ENCODE measurements around the gene TMEM134. TPM values are rescaled to one million over a fixed set of nuclear protein-coding genes. Genes with fewer than 3 reads are reported as not detected.
A peak's percentile ranks its signal among the peaks of the same experiment; 100 is the strongest.

TMEM134 gene
- total RNA-seq, 1 experiment from 2014 or later: 7.6 TPM

DNA sequence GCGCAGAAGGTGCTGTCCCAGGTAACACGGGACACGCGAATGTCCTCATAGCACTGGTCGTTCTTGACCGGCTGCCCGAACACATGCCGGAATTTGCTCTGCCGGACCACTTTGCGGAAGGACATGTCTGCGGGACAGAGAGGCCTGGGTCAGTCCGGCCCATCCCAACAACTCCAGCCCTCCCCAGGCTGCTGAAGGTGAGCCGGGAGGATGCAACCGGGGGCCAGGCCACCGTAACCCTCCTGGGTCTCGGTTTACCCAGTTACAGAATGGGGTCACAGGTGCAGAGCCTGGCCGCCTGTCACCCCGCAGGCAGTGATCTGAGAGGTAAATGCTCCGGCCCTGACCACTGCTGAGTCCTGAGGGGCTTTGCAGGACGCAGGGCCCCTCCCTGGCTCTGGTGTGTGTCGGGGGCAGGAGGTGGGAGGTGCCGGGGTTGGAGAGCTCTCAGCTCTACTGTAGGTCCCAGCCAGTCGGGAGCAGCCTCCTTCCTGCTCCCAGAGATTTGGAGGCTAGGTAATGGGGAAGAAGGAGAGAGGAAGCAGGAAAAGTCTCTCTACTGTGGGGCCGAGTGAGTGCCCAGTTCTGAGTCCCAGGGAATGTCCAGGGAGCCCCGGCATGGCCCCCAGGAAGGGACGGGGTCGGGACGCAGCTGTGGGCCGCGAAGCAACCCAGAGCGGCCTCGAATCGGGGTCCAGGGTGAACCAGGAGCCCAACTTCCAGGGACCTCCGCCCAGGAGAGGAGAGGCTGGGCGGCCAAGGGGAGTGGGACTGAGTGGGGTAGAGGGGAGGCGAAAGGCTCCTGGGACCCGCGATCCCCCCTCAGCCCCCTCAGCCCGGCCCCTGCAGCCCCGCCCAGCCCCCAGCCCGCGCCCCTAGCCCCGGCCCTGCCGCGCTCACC lies 26.3 kb downstream of the TMEM134 start:
- Histone ChIP-seq H3K4me3 (peak overlapping the region; percentile 71), H3K27ac (peak overlapping the region; percentile 33; the same call in 1 of the 2 replicates), H3K36me3 (no peaks in the 10 kb centered on the region), H3K27me3 (no peaks in the 10 kb centered on the region), H3K4me1 (peaks cover 6% of the 10 kb centered on the region; the same call in 1 of the 2 replicates), H3K9me3 (replicated peaks) (no peaks in the 10 kb centered on the region)
- no peak for DNase-seq

DNA sequence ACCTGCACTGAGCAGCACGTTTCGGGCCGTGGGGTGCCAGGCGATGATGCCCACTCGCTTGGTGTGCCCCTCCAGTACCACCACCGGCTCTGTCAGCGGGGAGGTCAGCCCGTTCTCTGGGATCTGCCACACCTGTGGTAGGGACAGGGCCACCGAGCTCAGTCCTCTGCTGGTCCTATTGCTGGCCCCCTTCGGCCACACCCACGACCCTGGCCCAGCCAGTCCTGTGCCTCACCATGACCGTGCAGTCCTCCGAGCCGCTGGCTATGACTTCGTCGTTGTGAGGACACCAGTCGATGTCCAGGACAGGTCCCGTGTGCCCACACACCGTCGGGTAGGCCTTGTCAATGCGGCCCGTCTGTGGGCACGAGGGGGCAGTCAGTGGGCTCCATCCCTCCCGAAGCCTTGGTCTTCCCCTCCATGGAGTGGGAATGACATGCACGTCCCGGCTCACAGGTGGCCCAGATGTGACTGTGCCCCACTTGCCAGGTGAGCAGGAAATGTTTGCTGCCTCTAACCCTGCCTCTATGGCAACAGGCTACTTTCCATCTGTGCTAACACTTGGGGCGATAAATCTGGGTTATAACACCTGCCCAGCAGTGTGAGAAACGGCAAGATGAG lies 27.2 kb downstream of the TMEM134 start:
- Histone ChIP-seq H3K27me3 (no peaks in the 10 kb centered on the region), H3K27ac (no peak overlapping the region), H3K4me1 (peaks cover 6% of the 10 kb centered on the region), H3K4me3 (no peak overlapping the region), H3K36me3 (no peaks in the 10 kb centered on the region), H3K9me3 (replicated peaks) (no peaks in the 10 kb centered on the region)
- DNase-seq: no peak

GRCh38 chr11:67441098-67441563 lies 27.9 kb downstream of the TMEM134 start:
- H3K4me1 ChIP-seq: peaks cover 9% of the 10 kb centered on the region
- H3K36me3 ChIP-seq: no peaks in the 10 kb centered on the region
- no peak overlapping the region for H3K4me3 ChIP-seq
- no peak for DNase-seq
- no peaks in the 10 kb centered on the region for H3K9me3 ChIP-seq (replicated peaks)
- H3K27ac ChIP-seq: no peak overlapping the region
- H3K27me3 ChIP-seq: no peaks in the 10 kb centered on the region

DNA sequence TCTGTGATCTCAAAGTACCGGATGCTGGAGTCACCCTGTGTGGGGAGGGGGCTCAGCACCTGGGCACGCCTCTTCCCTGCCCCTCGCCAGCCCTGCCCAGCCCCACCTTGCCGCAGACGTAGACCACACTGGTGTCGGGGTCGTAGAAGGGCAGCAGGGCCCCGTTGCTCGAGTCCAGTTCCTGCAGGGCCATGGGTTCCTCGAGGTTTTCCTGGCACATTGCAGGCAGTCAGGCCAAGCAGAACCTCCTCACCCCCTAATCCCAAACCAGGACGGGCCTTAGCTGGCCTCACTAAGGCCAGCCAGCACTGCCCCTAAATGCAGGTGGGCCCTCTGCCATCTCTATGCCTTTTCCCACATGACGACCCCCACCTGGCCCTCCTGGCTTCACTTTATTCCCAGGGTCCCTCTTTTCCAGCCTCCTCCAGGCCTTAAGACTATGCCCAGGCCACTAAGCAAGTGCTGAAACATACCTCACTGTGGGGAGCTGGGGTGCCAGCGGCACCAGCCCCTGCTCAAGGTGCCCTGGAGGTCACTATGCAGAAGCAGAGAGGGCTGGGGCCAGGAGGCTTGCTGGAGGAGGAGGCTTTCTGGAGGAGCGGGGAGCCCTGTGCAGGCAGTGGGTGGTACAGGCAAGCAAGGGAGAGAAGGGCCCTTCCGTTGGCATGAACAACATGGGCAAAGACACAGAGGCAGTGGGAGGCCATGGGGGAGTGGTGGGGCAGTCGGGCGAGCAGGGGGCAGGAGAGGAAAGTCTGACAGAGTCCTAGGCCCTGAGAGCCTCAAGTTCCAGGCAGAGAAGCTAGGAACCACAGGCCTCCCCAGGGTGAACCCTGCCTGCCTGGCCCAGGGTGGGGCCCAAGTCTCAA lies 28.6 kb downstream of the TMEM134 start:
- Histone ChIP-seq H3K4me1 (peaks cover 14% of the 10 kb centered on the region), H3K4me3 (no peak overlapping the region), H3K9me3 (replicated peaks) (no peaks in the 10 kb centered on the region), H3K27me3 (no peaks in the 10 kb centered on the region), H3K36me3 (no peaks in the 10 kb centered on the region), H3K27ac (no peak overlapping the region)
- DNase-seq: no peak

DNA sequence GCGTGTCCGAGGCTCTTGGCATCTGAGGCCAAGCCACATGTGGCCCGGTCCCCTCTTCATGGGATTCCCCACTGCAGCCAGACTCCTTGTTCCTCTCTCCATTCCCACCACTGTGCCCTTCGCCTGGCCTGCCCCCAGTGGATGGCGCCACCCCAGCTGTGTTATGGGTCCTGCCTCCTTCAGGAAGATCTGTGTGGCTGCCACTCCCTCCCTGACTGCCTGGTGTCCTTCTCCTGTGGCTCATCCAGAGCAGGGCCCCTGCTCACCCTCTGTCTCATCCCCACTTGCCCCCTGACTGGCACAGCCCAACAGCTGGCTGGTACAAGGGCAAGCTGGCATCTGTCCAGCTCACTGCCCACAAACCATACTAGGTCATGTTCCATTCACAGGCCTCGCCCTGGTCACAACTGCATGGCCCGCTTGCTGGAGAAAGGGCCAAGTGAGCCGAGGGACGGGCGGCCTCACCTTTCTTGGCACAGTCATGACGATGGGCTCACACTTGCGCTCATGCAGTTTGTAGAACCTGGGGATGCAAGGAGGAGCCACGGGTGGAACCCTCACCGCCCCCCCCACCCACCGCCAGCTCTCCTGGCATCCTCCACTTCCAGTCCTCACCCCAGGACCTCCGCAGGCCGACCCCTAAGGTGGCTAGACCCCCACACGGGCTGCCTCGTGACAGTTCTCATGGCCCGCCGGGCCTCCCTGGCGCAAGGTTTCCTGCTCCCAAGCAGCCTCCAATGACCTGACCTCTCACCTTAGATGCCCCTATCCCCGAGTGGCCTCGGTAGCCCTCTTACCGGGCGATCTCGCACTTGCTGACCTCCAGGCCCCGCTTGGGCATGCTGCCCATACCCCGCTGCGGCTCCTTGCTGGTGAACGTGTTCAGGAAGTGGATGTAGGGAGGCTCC lies 29.5 kb downstream of the TMEM134 start:
- Histone ChIP-seq H3K36me3 (0 out of 2 replicates have a peak, but pooled peaks cover 3% of the 10 kb centered on the region), H3K4me3 (no peak overlapping the region), H3K9me3 (replicated peaks) (no peaks in the 10 kb centered on the region), H3K27me3 (no peaks in the 10 kb centered on the region), H3K4me1 (peaks cover 12% of the 10 kb centered on the region), H3K27ac (no peak overlapping the region)
- no peak for DNase-seq

DNA sequence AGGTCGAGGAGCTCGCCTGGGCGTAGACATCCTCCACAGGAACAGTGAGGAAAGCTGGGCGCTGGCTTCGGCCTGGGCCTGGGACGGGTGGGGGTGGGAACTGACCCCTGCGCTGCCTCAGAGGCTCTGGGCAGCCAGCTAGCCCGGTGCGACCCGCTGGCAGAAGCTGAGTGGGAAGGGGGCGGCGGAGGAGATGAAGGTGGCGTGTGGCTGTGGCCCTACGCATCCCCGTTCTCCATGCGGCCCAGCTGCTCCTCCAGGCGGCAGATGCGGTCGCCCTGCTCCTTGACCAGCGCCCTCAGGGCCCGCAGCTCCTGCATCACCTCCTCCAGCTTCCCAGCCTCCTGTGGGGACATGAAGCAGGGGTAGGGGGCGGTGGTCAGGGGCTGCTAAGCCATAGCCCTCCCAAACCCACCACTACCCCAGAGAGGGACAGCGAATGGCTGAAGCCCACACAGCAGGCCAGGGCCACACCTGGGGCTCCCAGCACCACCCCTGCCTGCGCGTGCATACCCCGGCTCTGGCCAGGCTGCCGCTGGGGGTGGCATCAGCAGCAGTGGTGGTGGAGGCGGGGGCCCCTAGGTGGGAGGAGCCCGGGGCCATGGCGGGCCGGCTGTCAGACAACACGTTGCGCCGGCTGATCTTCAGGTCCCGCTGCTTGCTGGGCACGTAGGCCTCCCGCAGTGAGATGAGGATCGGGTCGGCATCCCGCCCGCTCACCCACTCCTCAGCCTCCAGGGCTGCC lies 30.7 kb downstream of the TMEM134 start:
- no peak overlapping the region for H3K4me3 ChIP-seq
- no peak for DNase-seq
- peaks cover 8% of the 10 kb centered on the region; the same call in 1 of the 2 replicates for H3K4me1 ChIP-seq
- 0 out of 2 replicates have a peak, but pooled peaks cover 5% of the 10 kb centered on the region for H3K36me3 ChIP-seq
- no peaks in the 10 kb centered on the region for H3K9me3 ChIP-seq (replicated peaks)
- no peak overlapping the region for H3K27ac ChIP-seq
- no peaks in the 10 kb centered on the region for H3K27me3 ChIP-seq

DNA sequence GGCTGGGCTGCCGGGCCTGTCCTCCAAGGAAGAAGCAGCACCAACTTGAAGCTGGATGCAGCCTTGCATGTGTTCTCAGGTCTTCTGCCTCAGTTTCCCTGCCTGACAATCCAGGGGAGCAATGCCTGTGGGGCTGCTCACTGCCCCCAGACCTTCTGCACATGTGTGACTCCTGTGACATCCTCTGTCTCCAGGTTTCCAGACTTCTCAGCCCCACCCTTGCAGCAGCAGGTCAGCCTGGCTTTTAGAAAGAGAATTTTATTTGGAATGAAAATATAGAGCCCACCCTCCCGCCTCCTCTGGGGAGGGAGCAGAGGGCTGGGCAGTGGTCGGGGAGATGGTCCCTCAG lies 31.3 kb downstream of the TMEM134 start:
- peaks cover 8% of the 10 kb centered on the region; the same call in 1 of the 2 replicates for H3K4me1 ChIP-seq
- DNase-seq: no peak
- H3K27me3 ChIP-seq: no peaks in the 10 kb centered on the region
- H3K27ac ChIP-seq: no peak overlapping the region
- H3K9me3 ChIP-seq (replicated peaks): no peaks in the 10 kb centered on the region
- 0 out of 2 replicates have a peak, but pooled peaks cover 5% of the 10 kb centered on the region for H3K36me3 ChIP-seq
- H3K4me3 ChIP-seq: no peak overlapping the region

DNA sequence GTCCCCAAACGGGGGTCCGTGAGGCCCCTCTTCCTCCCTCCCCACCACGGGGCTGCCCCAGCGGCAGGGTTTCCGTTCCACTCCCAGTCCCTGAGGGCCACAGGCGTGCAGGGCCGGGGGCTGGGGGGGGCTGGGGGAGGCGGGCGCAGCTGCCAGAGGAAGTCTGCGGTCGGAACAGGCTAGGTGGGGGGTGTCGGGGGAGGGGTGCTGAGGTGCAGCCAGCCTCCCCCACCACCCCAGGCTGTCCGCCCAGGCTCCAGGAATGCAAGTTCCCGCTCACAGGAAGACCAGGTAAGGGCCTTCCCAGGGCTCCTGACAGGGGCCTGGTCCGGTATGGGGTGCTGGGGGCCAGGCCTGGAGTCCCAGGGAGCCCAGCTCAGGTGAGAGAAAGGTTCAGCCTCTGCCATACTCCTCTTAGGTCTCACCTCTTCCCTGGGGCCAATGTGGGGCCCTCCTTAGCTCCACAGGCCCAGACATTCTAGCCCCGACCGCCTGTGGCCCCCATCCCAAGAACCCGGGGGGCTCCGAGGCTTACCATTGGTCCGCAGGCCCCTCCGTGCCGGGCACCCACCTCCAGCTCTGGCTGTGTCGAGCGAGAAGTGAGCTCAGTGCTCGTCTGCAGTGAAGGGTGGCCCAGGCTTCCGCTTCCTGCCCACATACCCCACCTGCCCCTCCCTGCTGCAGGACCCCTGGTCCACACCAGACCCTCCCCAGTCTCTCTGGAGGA lies 31.8 kb downstream of the TMEM134 start, which contains the start of gene PTPRCAP:
TSS of gene PTPRCAP (minus strand) at position 601 of the 727 bp plus-strand sequence. CDS start at position 538, 63 bp downstream.
- peaks cover 8% of the 10 kb centered on the region; the same call in 1 of the 2 replicates for H3K4me1 ChIP-seq
- H3K36me3 ChIP-seq: 0 out of 2 replicates have a peak, but pooled peaks cover 5% of the 10 kb centered on the region
- H3K27ac ChIP-seq: no peak within 1 kb of the TSS
- H3K4me3 ChIP-seq: no peak within 1 kb of the TSS
- no peaks in the 10 kb centered on the region for H3K9me3 ChIP-seq (replicated peaks)
- no peaks in the 10 kb centered on the region for H3K27me3 ChIP-seq
- DNase-seq: no peak

DNA sequence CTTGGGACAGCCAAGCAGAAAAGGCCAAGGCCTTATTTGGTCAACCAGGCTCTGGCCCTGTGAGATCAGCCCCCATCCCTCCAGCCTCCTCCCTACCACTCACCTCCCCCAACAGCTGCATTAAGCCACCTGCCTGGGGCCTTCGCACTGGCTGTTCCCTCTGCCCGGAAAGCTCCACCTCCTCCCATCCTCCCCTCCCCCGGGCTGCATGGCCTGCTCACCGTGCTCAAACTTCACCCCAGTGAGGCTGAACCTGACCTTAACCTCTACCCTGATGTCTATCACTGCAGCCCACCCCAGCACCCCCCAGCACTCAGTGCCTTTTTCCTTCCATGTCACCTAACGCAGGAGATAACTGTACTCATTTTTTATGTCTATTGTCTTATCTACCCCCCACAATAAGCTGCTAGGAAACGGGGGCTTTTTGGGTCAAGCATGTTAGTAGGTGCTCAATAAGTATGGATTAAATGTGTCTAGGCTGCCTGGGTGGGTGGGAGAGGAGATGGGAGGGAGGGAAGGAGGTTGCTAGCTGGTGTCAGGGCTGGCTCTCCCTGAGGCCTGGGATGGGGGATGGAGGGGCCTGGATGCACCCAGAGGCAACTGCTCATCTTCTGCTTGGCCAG lies 32.5 kb downstream of the TMEM134 start:
- 0 out of 2 replicates have a peak, but pooled peaks cover 5% of the 10 kb centered on the region for H3K36me3 ChIP-seq
- no peaks in the 10 kb centered on the region for H3K9me3 ChIP-seq (replicated peaks)
- DNase-seq: peak; percentile 82
- peaks cover 8% of the 10 kb centered on the region; the same call in 1 of the 2 replicates for H3K4me1 ChIP-seq
- H3K4me3 ChIP-seq: no peak overlapping the region
- no peak overlapping the region for H3K27ac ChIP-seq
- no peaks in the 10 kb centered on the region for H3K27me3 ChIP-seq

DNA sequence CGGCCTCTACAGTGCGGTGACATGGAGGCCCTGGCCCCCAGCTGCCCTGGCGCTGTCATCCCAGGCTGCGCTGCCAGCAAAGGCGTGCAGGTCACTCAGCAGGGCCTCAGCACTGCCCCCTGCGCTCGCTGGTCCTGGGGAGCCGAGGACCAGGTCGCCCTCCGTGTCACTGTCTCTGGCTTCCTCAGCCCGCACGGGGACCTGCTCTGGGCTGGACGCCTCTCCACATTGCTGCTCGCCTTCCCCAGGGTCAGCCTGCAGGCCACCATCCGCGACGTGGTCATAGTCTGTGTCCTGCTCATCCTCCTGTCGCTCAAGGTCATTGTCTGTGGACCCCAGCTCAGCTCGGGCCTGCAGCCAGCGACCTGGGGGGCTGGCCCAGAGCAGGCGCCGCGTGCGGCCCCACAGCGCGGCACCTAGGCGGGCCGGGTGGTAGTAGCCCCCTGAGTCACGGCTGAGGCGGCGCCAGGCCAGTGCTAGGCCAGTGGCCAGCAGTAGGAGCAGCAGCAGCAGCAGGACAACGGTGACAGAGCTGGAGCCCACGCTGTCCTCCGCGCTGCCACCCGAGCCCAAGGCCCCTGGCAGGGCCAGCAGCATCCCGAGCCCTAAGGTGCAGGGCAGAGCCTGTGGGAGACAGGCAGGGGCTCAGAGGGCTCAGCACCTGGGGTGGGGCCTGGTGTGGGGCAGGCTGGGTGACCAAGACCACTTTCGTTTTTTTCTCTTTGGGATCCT lies 33.2 kb downstream of the TMEM134 start:
- Histone ChIP-seq H3K4me3 (no peak overlapping the region), H3K27me3 (no peaks in the 10 kb centered on the region), H3K4me1 (peaks cover 8% of the 10 kb centered on the region; the same call in 1 of the 2 replicates), H3K9me3 (replicated peaks) (no peaks in the 10 kb centered on the region), H3K36me3 (0 out of 2 replicates have a peak, but pooled peaks cover 5% of the 10 kb centered on the region), H3K27ac (peak overlapping the region; percentile 23; the same call in 1 of the 2 replicates)
- DNase-seq: no peak

GRCh38 chr11:67435031-67435726 lies 33.9 kb downstream of the TMEM134 start:
- 0 out of 2 replicates have a peak, but pooled peaks cover 5% of the 10 kb centered on the region for H3K36me3 ChIP-seq
- H3K27ac ChIP-seq: no peak overlapping the region; the same call in 1 of the 2 replicates
- H3K9me3 ChIP-seq (replicated peaks): no peaks in the 10 kb centered on the region
- no peaks in the 10 kb centered on the region for H3K27me3 ChIP-seq
- H3K4me1 ChIP-seq: peaks cover 8% of the 10 kb centered on the region; the same call in 1 of the 2 replicates
- H3K4me3 ChIP-seq: no peak overlapping the region
- no peak for DNase-seq
